Measurements from ENCODE around the gene ACO1.

Gene ACO1

DNA sequence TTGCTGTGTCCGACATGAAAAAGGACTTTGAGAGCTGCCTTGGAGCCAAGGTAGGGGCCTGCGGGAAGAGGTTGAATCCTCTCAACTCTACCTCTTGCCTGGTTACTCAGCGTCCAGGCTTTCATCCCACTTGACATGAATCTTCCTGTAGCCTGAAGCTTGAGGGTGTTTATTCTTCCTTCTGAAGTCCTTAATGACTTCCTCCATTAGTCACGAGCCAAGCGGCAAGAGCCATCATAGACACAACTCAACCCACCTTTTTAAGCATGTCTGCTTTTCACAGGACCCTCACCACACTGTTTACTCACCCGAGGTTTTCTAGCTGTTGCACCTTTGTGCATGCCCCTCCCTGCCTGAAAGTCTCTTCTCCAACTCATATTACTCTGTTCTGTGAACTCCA is 40.2 kb downstream of the ACO1 start:
- no peak for DNase-seq

DNA sequence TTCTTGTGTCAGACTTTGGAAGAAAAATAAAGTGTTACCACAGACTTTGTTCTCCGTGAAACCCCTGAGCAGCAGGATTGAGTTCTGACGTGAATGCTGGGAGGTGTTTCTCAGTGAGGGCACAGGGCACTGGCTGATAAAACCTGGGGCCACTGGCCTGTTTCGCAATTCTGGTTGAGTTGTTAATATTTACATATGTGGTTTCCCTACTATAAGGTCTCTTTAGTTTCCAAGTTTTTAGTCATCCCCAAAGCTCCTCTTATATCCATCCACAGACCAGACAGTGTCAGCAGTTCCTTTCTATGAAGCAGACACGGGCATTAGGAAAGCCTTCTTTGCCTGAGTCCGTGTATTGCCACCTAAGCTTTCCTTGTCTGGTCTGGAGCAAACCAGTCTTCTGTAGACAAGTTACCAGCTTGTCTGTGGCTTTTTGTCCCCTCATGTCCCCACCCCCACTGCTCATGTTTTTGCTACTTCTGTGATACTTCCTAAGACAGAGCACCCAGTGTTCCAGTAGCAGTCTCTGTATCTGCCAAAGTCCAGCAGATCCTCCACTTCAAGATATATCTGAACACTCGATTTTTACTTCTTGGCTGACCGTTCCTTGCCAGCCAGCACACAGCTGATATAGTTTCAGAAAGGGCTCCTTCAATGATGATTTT is 42.0 kb downstream of the ACO1 start:
- DNase-seq = no peak

DNA sequence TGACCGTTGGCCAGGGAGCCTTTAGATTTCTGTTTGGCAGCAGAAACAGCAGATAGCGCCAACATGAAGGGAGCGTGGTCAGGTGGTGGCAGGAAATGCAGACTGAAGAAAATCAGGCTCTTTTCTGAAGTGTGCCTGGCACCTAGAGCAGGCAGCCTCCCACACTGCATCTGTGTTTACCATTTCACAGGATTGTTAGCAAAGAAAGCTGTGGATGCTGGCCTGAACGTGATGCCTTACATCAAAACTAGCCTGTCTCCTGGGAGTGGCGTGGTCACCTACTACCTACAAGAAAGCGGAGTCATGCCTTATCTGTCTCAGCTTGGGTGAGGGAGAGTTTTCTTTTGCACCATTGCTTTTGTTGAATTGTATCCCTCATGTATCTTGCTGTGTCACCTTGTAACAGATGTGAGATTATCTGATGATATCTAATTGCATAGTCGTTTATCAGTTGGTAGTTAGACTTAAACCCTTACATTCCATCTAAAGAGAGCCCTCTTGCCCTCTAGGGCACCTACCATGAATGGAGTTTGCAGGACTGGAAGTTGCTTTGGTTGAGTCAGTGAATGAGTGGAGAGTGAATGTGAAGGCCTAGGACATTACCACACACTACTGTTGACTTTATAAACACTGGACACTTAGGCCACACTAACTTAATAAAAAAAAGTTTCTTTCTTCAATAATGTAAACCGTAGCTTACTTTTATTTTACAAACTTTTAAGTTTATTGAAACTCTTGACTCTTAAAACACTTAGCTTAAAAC is 42.8 kb downstream of the ACO1 start:
- no peak for DNase-seq

DNA sequence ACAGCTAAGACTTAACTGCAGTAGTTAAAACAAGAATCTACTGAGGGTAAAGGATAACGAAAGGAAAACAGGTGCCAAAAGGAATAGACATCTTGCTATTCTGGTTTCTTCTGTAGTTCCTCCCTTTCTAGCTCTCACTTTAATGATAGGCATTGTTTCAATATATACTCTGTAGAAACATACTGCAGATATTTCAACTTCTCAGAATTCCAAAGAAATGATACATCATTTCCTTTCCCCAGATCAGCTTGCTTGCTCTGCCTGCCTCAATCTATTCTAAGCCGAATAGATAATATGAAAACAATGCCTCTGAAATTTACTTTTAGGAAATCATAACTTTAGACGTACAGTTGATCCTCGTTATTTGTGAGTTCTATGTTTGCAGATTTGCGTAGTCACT is 46.3 kb downstream of the ACO1 start:
- DNase-seq = no peak

DNA sequence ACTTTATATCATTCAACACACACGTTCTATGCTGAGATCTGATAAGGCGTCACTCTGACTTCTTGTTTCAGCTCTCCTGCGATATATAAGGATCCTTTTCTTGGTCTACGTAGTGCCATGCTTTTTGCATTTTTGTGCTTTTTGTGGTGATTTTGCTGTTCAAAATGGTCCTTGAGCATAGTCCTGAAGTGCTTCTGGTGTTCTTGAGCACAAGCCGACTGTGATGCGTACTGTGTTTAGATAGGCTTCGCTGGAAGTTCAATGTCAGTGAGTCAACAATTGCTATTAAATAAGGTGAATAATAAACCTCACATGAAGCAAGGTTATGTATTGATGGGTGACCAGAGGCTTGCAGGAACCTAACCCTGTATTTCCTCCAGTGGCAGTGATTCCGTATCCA is 46.8 kb downstream of the ACO1 start:
- DNase-seq = no peak

DNA sequence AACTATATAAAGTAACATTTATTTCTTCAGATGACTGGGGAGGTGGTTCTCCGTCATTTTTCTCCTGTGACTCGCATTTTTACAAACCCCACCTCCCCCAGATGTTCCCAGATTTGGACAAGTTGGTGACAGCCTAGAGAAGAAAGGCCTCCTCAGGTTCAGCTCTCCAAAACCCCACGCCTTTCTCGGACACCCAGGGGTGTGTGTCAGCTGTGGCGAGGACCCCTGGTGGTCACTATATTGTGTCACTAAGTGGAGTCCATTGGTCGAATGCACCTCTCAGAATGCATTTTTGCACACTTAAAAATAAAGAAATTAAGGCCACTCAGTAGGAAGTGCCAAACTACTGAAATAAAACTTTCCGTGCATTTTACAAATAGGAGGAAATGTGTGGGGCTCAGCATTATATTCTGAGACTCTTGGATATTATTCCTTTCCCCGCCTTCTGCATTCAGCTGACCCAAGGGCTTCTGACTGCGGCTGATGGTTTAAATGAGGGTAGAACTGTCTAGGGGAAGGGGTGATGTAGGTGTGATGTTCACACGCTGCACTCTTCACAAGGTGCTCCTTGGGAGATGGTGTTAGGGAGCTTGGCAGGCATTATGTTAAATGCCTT is 47.6 kb downstream of the ACO1 start:
- DNase-seq = no peak

DNA sequence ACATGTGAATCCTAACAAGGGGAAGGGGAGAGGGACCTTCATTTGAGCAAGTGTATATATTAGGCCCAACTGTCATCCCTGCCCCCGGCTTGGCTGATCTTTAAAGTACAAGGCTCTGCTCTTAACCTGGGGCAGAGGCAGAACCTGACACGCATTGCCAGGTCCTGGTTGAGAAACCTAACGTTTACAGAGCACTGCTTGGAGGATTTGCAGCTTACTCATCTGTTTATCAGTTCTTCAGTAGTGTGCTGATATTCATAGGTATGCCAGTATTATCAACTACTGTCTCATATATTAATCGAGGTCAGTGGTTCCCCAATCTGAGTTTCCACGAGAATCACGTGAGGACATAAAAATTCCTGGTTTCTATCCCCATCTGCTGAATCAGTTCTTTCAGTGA is 50.4 kb downstream of the ACO1 start:
- no peak for DNase-seq

DNA sequence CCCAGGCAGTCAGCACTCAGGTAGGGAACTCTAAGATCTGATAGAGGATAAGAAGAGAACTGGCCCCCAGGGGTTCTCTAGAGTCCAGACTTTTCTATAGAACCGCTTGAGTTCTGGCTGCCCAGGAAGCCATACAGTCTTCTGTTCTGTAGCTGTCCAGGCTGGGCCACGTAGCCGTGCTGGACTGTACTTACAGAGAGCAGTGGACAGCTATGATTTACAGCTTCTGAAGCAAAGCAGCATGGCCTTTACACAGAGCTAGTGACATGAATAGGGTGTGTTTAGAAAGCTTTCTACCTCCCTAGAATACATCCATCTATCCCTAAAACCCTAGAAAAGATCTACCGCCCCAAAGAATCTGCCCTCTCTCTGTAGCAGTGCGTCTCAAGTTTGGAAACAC is 57.2 kb downstream of the ACO1 start:
- no peak for DNase-seq

DNA sequence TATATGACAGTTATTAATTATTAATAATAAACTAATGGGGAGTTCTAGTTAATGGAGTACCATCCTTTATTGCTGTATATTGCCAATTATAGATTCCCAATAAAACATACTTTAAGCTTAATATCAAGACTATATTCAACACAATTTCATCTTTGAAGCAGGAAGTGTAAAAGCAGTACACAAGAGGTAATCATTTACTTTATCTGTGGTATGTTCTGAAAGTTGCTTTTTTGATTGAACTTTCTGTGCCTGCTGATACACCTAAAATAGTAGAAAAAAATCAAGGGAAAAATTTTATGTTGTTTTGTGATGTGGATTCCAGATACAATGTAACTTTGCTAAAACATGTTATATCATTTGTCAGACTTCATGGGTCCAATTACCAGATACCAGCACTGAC is 58.0 kb downstream of the ACO1 start:
- DNase-seq = no peak

DNA sequence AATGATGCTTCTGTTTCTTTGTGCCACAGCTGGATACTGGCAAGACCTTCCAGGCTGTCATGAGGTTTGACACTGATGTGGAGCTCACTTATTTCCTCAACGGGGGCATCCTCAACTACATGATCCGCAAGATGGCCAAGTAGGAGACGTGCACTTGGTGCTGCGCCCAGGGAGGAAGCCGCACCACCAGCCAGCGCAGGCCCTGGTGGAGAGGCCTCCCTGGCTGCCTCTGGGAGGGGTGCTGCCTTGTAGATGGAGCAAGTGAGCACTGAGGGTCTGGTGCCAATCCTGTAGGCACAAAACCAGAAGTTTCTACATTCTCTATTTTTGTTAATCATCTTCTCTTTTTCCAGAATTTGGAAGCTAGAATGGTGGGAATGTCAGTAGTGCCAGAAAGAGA is 65.5 kb downstream of the ACO1 start:
- no peak for DNase-seq

DNA sequence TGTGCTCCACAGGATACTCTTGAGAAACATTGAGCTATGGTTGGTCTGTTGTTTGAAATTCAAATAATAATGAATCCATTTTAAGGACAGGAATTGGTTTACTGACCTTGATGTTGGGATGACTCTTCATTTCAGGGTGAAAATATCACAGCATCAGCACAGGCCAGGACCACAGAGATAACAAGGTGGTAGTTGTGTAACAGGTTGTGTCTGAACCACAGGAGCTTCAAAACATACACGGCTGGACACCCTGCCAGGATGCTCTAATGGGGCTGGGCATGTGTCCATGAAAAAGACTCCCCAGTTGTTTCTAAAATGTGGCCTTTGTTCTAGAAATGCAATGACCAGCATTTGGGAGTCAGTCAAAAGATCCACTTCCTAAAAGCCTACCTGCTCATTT is 69.8 kb downstream of the ACO1 start:
- DNase-seq = no peak

DNA sequence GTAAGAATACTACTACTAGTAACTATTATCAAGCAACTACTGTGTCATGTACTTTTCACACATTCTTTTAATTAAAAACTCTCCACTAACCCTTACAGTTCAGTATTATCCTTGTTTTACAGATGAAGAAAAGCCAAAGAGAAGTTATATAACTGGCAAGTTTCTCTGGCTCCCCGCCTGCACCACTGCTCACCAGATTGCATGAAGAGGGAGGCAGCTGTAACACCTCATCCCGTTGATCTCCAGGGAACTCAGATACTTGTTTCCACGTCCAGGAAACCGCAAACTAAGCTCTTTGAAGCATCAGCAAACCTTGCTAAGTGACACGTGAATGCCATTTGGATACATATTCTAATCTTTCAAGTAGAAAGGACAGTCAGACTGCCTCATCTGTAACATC is 71.3 kb downstream of the ACO1 start:
- DNase-seq = no peak

DNA sequence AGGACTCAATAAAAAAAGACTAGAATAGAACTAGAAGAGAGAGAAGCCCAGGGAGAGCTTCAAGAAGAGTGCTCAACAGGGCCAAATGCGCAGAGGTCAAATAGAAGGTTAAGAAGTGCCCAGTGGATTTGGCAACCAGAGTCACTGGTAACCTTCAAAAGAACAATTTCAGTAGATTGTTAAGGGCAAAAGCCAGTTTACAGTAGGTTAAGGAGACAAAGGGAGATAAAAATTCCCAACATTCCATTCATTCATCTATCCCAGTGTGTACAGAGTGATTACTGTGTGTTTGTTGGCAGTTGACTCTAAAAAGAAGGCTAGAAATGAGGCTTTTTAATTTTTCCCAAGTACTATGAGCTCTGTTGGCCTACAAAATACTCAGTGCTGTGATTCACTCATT is 72.1 kb downstream of the ACO1 start:
- DNase-seq = no peak

DNA sequence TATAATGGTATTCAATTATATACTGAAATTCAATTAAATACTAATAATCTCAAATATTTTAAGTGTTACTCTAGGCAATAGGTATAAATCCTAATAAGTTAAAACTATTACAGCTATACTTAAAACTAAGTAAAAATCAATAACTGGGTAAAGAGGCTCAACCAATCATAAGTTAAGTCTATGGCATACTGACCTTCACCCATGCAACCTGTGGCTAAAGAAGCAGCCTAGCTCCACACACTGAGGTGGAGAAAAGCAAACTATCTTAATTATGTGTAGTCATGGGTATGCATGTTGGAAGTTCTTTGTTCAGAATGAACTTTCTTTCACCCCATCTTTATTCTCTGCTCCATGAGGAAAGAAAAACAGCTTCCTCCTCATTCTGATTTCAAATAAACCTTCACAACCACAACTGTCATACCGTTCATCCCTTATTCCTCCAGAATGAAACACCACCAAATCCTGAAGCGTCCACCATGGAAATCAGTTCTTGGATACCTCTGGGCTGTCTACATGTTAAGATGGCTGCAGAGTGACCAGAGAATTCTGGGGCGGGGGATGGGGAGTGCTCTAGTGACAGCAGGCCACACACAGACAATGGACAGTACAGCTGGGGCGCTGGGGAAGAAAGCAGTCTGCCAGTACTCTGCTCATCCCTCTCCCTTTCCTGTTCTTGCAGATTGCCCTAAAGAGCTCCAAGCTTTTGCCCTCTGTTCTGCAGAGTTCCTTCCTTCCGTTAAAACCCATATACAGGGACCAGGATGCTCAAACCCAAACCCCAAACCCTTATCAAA is 79.3 kb downstream of the ACO1 start:
- no peak for DNase-seq

DNA sequence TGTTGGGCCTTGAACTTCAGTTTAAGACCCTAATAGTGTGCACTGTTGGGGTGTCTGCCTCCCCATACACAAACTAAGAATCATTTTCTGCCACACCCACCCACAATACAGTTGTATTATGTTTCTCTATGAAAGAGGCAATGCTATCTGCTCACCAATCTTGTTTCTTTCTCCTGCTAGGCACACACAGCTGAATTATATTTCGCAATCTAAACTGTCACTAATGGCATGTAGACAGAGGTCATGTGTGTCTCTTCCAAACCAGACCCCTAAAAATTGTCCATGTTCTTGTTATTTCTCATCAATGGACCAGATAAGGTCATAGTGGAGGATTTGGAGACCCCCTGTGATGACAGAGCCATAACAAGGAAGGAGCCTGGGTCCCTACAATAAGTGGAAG is 84.3 kb downstream of the ACO1 start:
- no peak for DNase-seq

DNA sequence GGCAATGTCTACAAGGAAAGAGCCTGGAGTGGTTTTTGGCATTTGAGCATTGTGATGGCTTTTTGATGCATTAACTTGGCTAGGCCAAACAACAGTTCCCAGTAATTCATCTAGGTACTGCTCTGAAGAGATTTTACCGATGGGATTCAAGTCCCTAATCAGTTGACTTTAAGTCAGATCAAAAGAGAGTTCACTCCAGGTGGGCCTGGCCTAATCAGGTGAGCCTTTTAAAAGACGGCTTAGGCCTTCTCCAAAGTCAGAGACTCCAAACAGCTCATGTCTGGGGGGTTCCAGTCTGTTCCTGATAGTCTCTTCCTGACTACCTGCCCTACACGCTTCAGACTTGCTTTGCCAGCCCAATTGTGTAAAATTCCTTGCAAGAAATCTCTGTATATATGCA is 87.9 kb downstream of the ACO1 start:
- DNase-seq = no peak

DNA sequence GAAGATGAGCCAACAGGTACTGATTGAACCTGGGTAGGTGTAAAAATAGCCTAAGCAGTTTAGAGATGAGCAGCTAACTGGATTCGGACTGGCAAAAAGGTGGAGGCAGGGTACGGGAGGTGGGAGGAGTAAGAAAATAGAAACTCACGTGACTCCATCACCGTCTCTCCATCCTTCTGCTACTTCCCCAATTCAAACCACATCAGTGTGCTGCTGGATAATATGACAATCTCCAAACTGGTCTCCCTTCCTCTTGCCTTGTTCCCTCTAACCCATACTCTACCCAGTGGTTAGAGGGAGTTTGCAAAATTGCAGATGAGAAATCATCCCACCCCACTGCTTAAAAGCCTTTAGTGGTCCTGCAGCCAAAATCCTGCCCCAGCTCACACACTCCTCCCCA is 98.9 kb downstream of the ACO1 start:
- DNase-seq = no peak

DNA sequence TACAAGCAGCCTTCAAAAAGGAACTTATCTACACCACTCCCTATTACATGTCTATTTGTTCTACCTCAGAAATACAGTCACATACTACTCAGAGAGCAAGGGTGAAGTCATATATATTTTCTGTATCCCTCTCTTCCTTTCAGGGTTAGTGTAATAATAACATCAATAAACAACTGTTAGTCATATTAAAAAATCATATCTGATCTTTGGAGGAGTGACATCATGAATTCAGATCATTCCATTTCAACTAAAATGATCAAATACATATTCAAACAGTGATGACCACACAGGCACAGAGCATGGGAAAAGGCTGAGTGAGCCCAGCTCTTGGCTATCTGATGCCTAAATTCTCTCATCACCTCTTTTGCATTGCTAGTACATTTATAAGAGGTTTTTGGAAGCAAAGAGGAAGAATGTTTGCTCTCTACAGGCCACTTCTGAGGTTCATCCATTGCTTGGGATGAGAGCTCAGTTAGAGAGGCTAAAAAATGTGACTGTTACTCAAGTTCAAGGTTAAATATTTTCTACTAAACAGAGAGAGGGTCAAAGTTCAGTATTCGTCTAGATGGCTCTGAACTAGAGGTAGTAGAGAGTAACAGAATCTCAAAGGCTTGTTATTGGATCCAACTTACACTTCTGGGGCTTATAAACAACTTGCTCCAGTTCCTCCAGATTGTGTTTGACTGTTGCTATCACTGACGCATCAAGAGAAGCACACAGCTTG is 102.6 kb downstream of the ACO1 start:
- no peak for DNase-seq

DNA sequence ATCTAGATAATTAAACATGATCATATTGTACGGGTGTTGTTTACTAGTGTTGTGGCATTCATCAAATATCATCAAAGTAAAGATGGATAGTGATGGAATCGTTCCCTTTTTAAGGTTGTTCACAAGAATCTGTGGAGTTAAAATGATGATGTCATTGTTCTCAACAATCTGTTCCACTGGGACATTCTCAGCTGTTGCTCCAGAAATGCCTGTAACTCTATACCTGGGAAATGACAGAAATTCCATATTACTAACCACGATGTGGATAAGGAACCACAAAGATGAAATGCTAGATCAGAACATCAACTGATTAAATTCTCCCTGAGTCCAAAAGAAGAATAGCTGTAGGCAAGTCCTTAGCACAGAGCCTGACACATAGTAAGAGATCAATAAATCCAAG is 103.5 kb downstream of the ACO1 start:
- DNase-seq = no peak

DNA sequence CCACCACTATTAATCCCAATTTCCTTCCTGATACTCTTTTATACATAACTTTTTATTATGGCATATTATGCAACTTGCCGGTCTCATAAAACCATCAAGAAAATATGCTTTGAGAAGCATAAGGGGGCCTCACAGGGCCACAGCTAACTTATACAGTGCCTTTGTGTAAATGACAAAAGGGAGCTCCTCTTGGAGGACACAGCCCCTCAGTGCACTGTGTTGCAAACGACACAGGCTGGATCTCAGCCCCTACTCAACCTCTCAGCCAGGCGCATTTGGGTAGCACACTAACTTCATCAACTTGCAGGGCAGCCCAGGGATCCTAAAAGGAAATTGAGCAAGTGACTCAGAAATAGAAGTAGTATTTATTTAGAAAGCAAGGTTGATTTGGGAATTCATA is 106.2 kb downstream of the ACO1 start:
- DNase-seq = no peak

DNA sequence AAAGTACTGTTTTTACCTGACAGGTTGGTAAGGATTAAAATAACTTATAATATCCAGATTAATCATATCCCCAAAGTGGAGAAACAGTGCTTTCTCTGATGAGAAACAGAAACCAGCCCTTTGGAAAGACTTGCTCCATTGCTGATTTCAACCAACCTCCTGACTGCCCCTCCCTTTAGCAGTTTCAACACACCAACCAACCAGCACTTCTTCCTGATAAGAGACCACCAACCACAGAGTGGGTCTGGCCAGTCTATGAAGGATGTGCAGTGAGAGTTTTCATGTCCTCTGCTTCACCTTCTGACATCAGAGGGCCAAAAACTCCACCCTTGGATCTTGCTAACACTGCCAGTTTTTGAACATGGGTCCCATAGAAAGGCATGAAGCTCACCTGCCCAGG is 113.5 kb downstream of the ACO1 start:
- no peak for DNase-seq

DNA sequence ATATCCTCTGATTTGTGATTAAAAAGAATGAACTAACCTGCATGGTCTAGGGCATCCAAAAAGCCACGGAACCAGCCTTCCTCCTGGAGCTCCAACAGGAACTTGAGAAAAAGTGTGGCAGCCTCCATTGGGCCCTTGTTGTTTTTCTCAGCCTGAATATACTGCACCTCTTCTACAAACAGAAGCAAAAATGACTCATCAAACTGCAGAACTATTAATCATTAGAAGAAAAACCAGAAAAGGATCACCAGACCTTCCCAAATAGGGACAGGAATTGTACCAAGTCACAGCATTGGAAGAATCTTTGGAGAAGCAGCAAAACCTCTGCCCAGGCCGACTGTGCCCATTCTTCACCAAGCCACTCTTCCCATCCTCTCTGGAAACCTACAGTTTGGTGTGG is 116.3 kb downstream of the ACO1 start:
- no peak for DNase-seq

DNA sequence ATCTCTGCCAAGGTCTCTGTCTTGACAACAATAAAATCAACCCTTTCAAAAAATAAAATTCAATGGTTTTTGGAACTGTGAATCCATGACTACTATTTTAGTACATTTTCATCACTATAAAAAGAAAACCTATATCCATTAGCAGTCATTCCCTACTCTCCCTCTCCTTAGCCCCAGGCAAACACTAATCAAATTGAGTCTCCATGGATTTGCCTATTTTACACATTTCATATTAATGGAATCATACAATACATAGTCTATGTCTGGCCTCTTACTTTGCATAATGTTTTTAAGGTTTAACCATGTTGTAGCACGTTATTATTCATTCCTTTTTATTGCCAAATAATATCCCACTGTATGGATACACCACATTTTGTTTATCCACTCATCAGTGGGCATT is 117.4 kb downstream of the ACO1 start:
- no peak for DNase-seq

All from RPMI8226 (cell line).